OCI-LY7 (cell line): ENCODE measurements around the gene ERCC1. TPM values are rescaled to one million over a fixed set of nuclear protein-coding genes. Genes with fewer than 3 reads are reported as not detected.
"Not testable (repeated sequence)": the region's sequence is repeated elsewhere in the genome, so short reads cannot be mapped to it uniquely, and the experiment has no call there.

Source experiments
- BruUV-seq: library from RNA; stranded (reverse); fragments of 400-500 nt; replicated peaks from 2 replicates; lab custom pipeline; 2021; lab: Mats Ljungman, UMichigan
- CTCF ChIA-PET: fragments of 300-600 bp; sonication (Branson Sonifier 250); formaldehyde crosslinking; loops from one replicate; lab custom pipeline; 2022; ENCODE audit warnings: antibody characterized with exemption; ENCODE audit not compliant: unreplicated experiment; lab: Charles Lee
- POLR2A ChIA-PET: fragments of 300-600 bp; sonication (Branson Sonifier 250); formaldehyde crosslinking; loops from one replicate; lab custom pipeline; 2022; ENCODE audit warnings: antibody characterized with exemption; lab: Charles Lee
- DNase-seq: peaks from one replicate; pipeline ENCODE4 v3.0.0-alpha.2; 2015; ENCODE audit warnings: low spot score
- H2AFZ ChIP-seq: fragments of 200-600 bp; sonication (generic), shearing (Covaris generic); 2 replicates; pipeline ENCODE4 v1.6.1; 2014; ENCODE audit warnings: mild to moderate bottlenecking, antibody characterized with exemption, low read length, moderate library complexity
- H3K27ac ChIP-seq: fragments of 200-600 bp; sonication (generic); 2 replicates; pipeline ENCODE4 v1.5.1; 2014; ENCODE audit warnings: mixed run types, low read depth, mild to moderate bottlenecking, moderate library complexity, low read length, inconsistent platforms; ENCODE audit not compliant: poor library complexity, severe bottlenecking
- H3K36me3 ChIP-seq: fragments of 200-600 bp; sonication (generic); 2 replicates; pipeline ENCODE4 v1.6.1; 2014; ENCODE audit warnings: mild to moderate bottlenecking, antibody characterized with exemption, low read length, moderate library complexity, mixed read lengths; ENCODE audit not compliant: insufficient read depth
- H3K4me1 ChIP-seq: fragments of 200-600 bp; sonication (generic); 2 replicates; pipeline ENCODE4 v1.5.1; 2014; ENCODE audit warnings: mild to moderate bottlenecking, low read length; ENCODE audit not compliant: insufficient read depth, poor library complexity, severe bottlenecking
- H3K4me2 ChIP-seq: fragments of 200-600 bp; sonication (generic); 2 replicates; pipeline ENCODE4 v1.6.1; 2014; ENCODE audit warnings: mild to moderate bottlenecking, low read length
- H3K4me3 ChIP-seq: fragments of 200-600 bp; sonication (generic); 2 replicates; pipeline ENCODE4 v1.5.1; 2014; ENCODE audit warnings: mild to moderate bottlenecking, low read depth, low read length; ENCODE audit not compliant: poor library complexity, severe bottlenecking
- H3K79me2 ChIP-seq: fragments of 200-600 bp; sonication (generic); 2 replicates; pipeline ENCODE4 v1.6.1; 2016; ENCODE audit warnings: low read depth, mild to moderate bottlenecking, low read length, moderate library complexity, mixed read lengths; ENCODE audit not compliant: insufficient read depth
- H3K9me2 ChIP-seq: fragments of 200-600 bp; sonication (generic); 2 replicates; pipeline ENCODE4 v1.6.1; 2016; ENCODE audit warnings: mild to moderate bottlenecking, low read length, mixed read lengths; ENCODE audit not compliant: insufficient read depth
- H3K9me3 ChIP-seq: fragments of 200-600 bp; sonication (generic); 2 replicates; pipeline ENCODE4 v1.6.1; 2014; ENCODE audit warnings: mild to moderate bottlenecking, mixed run types, low read length, mixed read lengths
- H4K20me1 ChIP-seq: fragments of 200-600 bp; sonication (generic); 2 replicates; pipeline ENCODE4 v1.6.1; 2014; ENCODE audit warnings: mild to moderate bottlenecking, antibody characterized with exemption, low read length, moderate library complexity, mixed read lengths; ENCODE audit not compliant: insufficient read depth
- CTCF ChIP-seq: fragments of 200-600 bp; sonication (generic); conservative IDR thresholded peaks from 2 replicates; pipeline ENCODE4 v1.5.1; 2014; ENCODE audit warnings: mild to moderate bottlenecking, antibody characterized with exemption, low read length, moderate library complexity, mixed read lengths
- EZH2phosphoT487 ChIP-seq: fragments of 200-600 bp; sonication (generic); IDR thresholded peaks from 2 replicates; pipeline ENCODE4 v1.6.1; 2018; ENCODE audit warnings: low read depth, borderline replicate concordance, mild to moderate bottlenecking, mixed run types, antibody characterized with exemption, low read length, moderate library complexity, mixed read lengths
- intact Hi-C: fragments of 100-400 bp; cut with micrococcal nuclease; formaldehyde crosslinking; loops from one replicate; pipeline ENCODE4 v1.10.0; 2022; ENCODE audit not compliant: unreplicated experiment
- total RNA-seq, 2 experiments: library from RNA; depleted of rRNA in 1 of 2; stranded (reverse); fragments of >200 nt in 1 of 2; shearing (Covaris generic) in 1 of 2; gene quantifications; 2 replicates each; pipeline ENCODE4 v1.2.3, GENCODE V29; 2014 to 2022

The ERCC1 gene
- total RNA-seq, 2 experiments from 2014 or later = 46.2 to 125 TPM

- Histone ChIP-seq H2AFZ (no peak overlapping the region), H3K9me2 (no peaks in the 10 kb centered on the region), H3K36me3 (no peaks in the 10 kb centered on the region), H4K20me1 (no peaks in the 10 kb centered on the region), H3K4me1 (peaks cover 14% of the 10 kb centered on the region), H3K4me2 (no peak overlapping the region), H3K4me3 (no peak overlapping the region), H3K27ac (no peak overlapping the region), H3K79me2 (no peaks in the 10 kb centered on the region), H3K9me3 (peaks cover 3% of the 10 kb centered on the region; the same call in 1 of the 2 replicates)
- intact Hi-C loops = no loop called here
- no peak for DNase-seq
- no TSS peak for BruUV-seq
- POLR2A ChIA-PET = no interaction called here
- no peak for TF ChIP-seq EZH2phosphoT487
- no peak for TF ChIP-seq CTCF
- CTCF ChIA-PET = no interaction called here
Measured at GRCh38 chr19:45437328-45437727, 13.6 kb upstream of the ERCC1 start.

GRCh38 chr19:45432543-45432942, 8.8 kb upstream of the ERCC1 start:
- peaks cover 13% of the 10 kb centered on the region for H3K4me1 ChIP-seq
- H4K20me1 ChIP-seq, H2AFZ ChIP-seq, H3K4me3 ChIP-seq, BruUV-seq, POLR2A ChIA-PET, H3K36me3 ChIP-seq, intact Hi-C loops, H3K9me3 ChIP-seq, CTCF ChIA-PET, H3K79me2 ChIP-seq, DNase-seq, H3K4me2 ChIP-seq, H3K9me2 ChIP-seq, H3K27ac ChIP-seq: not testable (repeated sequence)

- H3K79me2 ChIP-seq, H2AFZ ChIP-seq, H3K9me3 ChIP-seq, BruUV-seq, H3K4me3 ChIP-seq, H3K9me2 ChIP-seq, H3K36me3 ChIP-seq, H3K27ac ChIP-seq, intact Hi-C loops, H4K20me1 ChIP-seq: not testable (repeated sequence)
- peak overlapping the region; percentile 42; the same call in 1 of the 2 replicates for H3K4me2 ChIP-seq
- peaks cover 22% of the 10 kb centered on the region for H3K4me1 ChIP-seq
- ChIA-PET POLR2A (interaction anchor here (0.5 to 1.0 kb wide), 2 partner anchors 11 to 14 kb away, joined by 3 to 6 read pairs; no protein-coding TSS in a partner anchor), CTCF (interaction anchor here (1.2 kb wide), 1 partner anchor 54 kb away, joined by 3 read pairs; no protein-coding TSS in a partner anchor)
- DNase-seq = peak; percentile 51
Measured at GRCh38 chr19:45431008-45431407, 7.3 kb upstream of the ERCC1 start.

GRCh38 chr19:45429896-45430295, 6.2 kb upstream of the ERCC1 start:
- H3K79me2 ChIP-seq, H2AFZ ChIP-seq, BruUV-seq, H3K9me3 ChIP-seq, H3K36me3 ChIP-seq, H3K9me2 ChIP-seq, POLR2A ChIA-PET, H4K20me1 ChIP-seq, DNase-seq, H3K4me2 ChIP-seq, H3K27ac ChIP-seq, CTCF ChIA-PET, H3K4me3 ChIP-seq: not testable (repeated sequence)
- peaks cover 32% of the 10 kb centered on the region for H3K4me1 ChIP-seq
- intact Hi-C loops = loop anchor here (10.0 kb wide), 1 partner anchor 215 kb away; no protein-coding TSS in a partner anchor
